ENCODE results near the gene TTC1. TPM values are rescaled to one million over a fixed set of nuclear protein-coding genes. Genes with fewer than 3 reads are reported as not detected.
A peak's percentile ranks its signal among the peaks of the same experiment; 100 is the strongest.
"Not testable (repeated sequence)": the region's sequence is repeated elsewhere in the genome, so short reads cannot be mapped to it uniquely, and the experiment has no call there.

Gene TTC1
- total and polyA plus RNA-seq, 7 donors: 38.3 to 65.0 (median 53.2) TPM

GRCh38 chr5:159992566-159992965 is 16.4 kb upstream of the TTC1 start:
- Histone ChIP-seq H3K4me1 (peaks cover 0 to under 1% (median 0%) of the 10 kb centered on the region in 4 donors), H3K9me3 (peaks cover 0 to 6% (median 1%) of the 10 kb centered on the region in 4 donors), H3K27me3 (peaks cover 0 to 29% (median 2%) of the 10 kb centered on the region in 3 donors), H3K36me3 (no peaks in the 10 kb centered on the region), H3K27ac (no peak overlapping the region), H3K4me3 (no peak overlapping the region)
- 94 to 96% methylated on average over 1 of the region's 1 CpG for WGBS, 2 donors
- TF ChIP-seq POLR2A (IDR thresholded peaks at IDR 0.05) (no peak), EP300 (IDR thresholded peaks at IDR 0.05) (no peak), CTCF (IDR thresholded peaks at IDR 0.05) (no peak), POLR2AphosphoS5 (IDR thresholded peaks at IDR 0.05) (no peak)
- DNase-seq: no peak
- intact Hi-C loops (cut with DNase I): no loop called here

- Histone ChIP-seq H3K4me1 (no peaks in the 10 kb centered on the region), H3K27me3 (peaks cover 0 to 23% (median 0%) of the 10 kb centered on the region in 3 donors), H3K9me3 (peaks cover 0 to 6% (median 1%) of the 10 kb centered on the region in 4 donors), H3K36me3 (no peaks in the 10 kb centered on the region), H3K27ac (no peak overlapping the region), H3K4me3 (no peak overlapping the region)
- WGBS, 2 donors: 97 to 98% methylated on average over 2 of the region's 2 CpGs
- TF ChIP-seq CTCF (IDR thresholded peaks at IDR 0.05) (no peak), POLR2A (IDR thresholded peaks at IDR 0.05) (no peak), POLR2AphosphoS5 (IDR thresholded peaks at IDR 0.05) (no peak), EP300 (IDR thresholded peaks at IDR 0.05) (no peak)
- DNase-seq: no peak
- intact Hi-C loops (cut with DNase I): no loop called here
Observed at GRCh38 chr5:159993194-159993593, 15.7 kb upstream of the TTC1 start.

GRCh38 chr5:159995907-159996306 is 13.0 kb upstream of the TTC1 start:
- Histone ChIP-seq H3K9me3 (peaks cover 0 to 6% (median 1%) of the 10 kb centered on the region in 4 donors), H3K4me3 (no peak overlapping the region), H3K27ac (no peak overlapping the region), H3K27me3 (peaks cover 0 to 8% (median 0%) of the 10 kb centered on the region in 3 donors), H3K36me3 (no peaks in the 10 kb centered on the region), H3K4me1 (no peaks in the 10 kb centered on the region)
- intact Hi-C loops (cut with DNase I): no loop called here
- TF ChIP-seq EP300 (IDR thresholded peaks at IDR 0.05): no peak
- TF ChIP-seq POLR2A (IDR thresholded peaks at IDR 0.05): no peak
- TF ChIP-seq POLR2AphosphoS5 (IDR thresholded peaks at IDR 0.05): no peak
- DNase-seq: no peak
- 80 to 84% methylated on average over 3 of the region's 3 CpGs for WGBS, 2 donors

DNA sequence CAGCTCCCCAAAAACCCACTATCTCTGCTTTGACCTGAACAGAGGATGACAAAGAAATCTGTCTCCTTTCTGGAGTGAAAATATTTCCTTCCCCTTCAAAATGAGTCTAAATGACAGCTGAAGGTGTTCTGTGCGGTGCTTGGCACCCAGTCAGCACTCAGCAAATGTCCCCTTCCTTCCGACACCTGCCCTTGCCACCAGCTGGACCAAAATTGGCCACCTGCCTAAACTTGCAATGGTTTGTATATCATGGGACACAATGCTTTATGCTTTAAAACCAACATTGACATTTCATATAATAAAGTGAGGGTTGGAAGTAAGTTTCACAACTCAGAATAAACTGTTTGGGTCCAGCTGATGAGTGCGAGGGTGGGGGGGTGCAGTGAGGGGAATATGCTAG is 7.5 kb upstream of the TTC1 start:
- Histone ChIP-seq H3K4me1 (no peaks in the 10 kb centered on the region), H3K27ac (no peak overlapping the region), H3K4me3 (no peak overlapping the region), H3K9me3 (no peaks in the 10 kb centered on the region), H3K36me3 (no peaks in the 10 kb centered on the region), H3K27me3 (no peaks in the 10 kb centered on the region)
- TF ChIP-seq CTCF (IDR thresholded peaks at IDR 0.05) (no peak), POLR2AphosphoS5 (IDR thresholded peaks at IDR 0.05) (no peak), POLR2A (IDR thresholded peaks at IDR 0.05) (no peak), EP300 (IDR thresholded peaks at IDR 0.05) (no peak)
- WGBS, 2 donors: 11 to 44% methylated on average over 3 of the region's 3 CpGs
- no peak for DNase-seq
- intact Hi-C loops (cut with DNase I): no loop called here

GRCh38 chr5:160007514-160007913 is 1.4 kb upstream of the TTC1 start:
- Histone ChIP-seq H3K4me1 (peaks cover 0 to 20% (median 17%) of the 10 kb centered on the region in 4 donors), H3K9me3 (no peaks in the 10 kb centered on the region), H3K36me3 (peaks cover 2 to 16% (median 3%) of the 10 kb centered on the region in 4 donors), H3K27me3 (no peaks in the 10 kb centered on the region), H3K27ac (no peak overlapping the region), H3K4me3 (no peak overlapping the region)
- DNase-seq: no peak
- intact Hi-C loops (cut with DNase I): loop anchor here (5.0 kb wide), 1 partner anchor 800 kb away; the partner anchor contains the start of gene RNF145
- TF ChIP-seq CTCF (IDR thresholded peaks at IDR 0.05) (no peak), EP300 (IDR thresholded peaks at IDR 0.05) (no peak), POLR2AphosphoS5 (IDR thresholded peaks at IDR 0.05) (no peak), POLR2A (IDR thresholded peaks at IDR 0.05) (no peak)
- 31 to 70% methylated on average over 3 of the region's 3 CpGs for WGBS, 2 donors

DNA sequence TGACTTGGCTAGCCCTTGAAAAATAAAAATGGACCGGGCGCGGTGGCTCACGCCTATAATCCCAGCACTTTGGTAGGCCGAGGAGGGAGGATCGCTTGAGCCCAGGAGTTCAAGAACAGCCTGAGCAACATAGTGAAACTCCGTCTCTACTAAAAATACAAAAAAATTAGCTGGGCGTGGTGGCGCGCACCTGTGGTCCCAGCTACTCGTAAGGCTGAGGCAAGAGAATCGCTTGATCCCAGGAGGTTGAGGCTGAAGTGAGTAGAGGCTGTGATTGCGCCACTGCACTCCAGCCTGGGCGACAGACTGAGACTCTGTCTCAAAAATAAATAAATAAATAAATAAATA is 436 bp upstream of the TTC1 start:
- H3K4me1 ChIP-seq: peaks cover 0 to 20% (median 17%) of the 10 kb centered on the region in 4 donors
- H3K4me3 ChIP-seq: peak overlapping the region; percentile 66 to 90 (median 80)
- not testable (repeated sequence) for DNase-seq, H3K27me3 ChIP-seq, H3K9me3 ChIP-seq
- WGBS, 2 donors: 28 to 71% methylated on average over 14 of the region's 14 CpGs
- intact Hi-C loops (cut with DNase I): loop anchor here (5.0 kb wide), 1 partner anchor 801 kb away; the partner anchor contains the start of gene RNF145
- peak overlapping the region; percentile 85 to 91 (median 86) for H3K27ac ChIP-seq
- peaks cover 4 to 26% (median 6%) of the 10 kb centered on the region in 4 donors for H3K36me3 ChIP-seq
